Stimulated activated naive CD8-positive, alpha-beta T cell treated with anti-CD3 and anti-CD28 coated beads, Interleukin-15, amount 100 ng/mL, for 72 hours (primary cell): Measurements from ENCODE around the gene SNRK.

Experiments used
- ATAC-seq: fragments of 150-1000 bp; cut with Tn5 transposase; 2 replicates; pipeline ENCODE4 v1.10.0; 2021; ENCODE audit warnings: mild to moderate bottlenecking, moderate library complexity
- DNase-seq, 2 donors: peaks; one replicate each; pipeline ENCODE4 v3.0.0; 2021 to 2022
- H3K27ac Mint-ChIP-seq, 2 donors: one replicate each; pipeline ENCODE4 v1.8.0; 2022; ENCODE audit warnings: mild to moderate bottlenecking in 2 of 2, mixed read lengths in 2 of 2, moderate library complexity in 2 of 2
- H3K27me3 Mint-ChIP-seq: one replicate; pipeline ENCODE4 v1.8.0; 2022; ENCODE audit warnings: mixed read lengths
- H3K4me1 Mint-ChIP-seq: one replicate; pipeline ENCODE4 v1.8.0; 2022; ENCODE audit warnings: mild to moderate bottlenecking, mixed read lengths
- H3K4me3 Mint-ChIP-seq, 2 donors: one replicate each; pipeline ENCODE4 v1.8.0; 2022; ENCODE audit warnings: mild to moderate bottlenecking in 2 of 2, mixed read lengths in 2 of 2, moderate library complexity in 1 of 2
- H3K9me3 Mint-ChIP-seq, 2 donors: one replicate each; pipeline ENCODE4 v1.8.0; 2022; ENCODE audit warnings: mixed read lengths in 2 of 2

SNRK gene

DNA sequence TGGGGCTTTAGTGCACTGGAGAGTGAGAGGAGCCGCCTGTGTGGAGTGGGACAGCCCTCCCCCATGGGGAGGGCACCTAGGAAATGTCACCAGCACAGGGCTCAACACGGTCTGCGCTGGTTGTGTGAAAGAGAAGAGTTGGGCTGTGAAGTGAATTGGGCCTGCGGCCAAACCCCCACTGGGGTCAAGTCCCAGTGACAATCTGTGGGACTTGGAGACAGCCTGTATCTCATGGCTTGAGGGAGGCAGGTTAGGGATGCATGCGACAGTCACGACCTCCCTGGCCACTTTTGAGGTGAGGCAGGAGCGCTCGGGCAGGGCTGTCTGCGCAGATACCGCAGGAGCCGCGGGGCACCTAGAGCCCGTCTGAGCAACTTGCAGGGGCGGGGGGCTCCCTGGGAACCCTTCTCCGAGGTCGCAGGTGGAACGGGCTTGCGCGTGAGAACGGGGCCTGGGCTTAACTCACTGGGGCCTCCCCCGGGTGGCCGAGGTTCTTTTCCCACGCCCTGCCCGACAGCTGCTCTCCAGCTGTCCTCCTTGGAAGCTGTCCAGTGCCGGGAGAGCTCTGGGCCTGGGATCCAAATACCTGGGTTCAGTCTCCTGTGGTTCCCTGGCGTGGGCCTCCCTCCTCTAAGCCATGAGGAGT is 77.4 kb downstream of the SNRK start:
- DNase-seq, result no peak
- Mint-ChIP-seq H3K4me3 (no peak overlapping the region), H3K9me3 (no peaks in the 10 kb centered on the region), H3K27ac (no peak overlapping the region), H3K4me1 (no peaks in the 10 kb centered on the region), H3K27me3 (no peaks in the 10 kb centered on the region)
- ATAC-seq, result no peak

DNA sequence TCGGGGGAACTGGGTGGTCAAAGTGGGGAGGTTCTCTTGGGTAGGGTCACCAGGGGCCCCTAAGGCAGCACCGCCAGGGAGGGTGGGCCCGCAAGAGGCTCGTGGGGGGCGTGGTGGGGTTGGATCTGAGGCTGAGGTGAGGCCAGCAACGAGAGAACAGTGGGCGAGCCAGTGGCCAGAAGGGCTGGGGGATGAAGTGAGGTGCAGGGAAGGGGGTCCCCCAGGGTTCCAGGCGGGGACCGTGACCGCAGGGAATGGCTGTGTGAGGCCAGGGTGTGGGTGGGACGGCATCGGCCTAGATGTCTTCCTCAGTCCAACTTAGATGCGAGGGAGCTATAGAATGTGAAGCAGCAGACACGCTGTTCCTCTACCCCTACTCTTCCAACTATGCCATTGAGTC is 78.2 kb downstream of the SNRK start:
- Mint-ChIP-seq H3K4me1 (peaks cover 2% of the 10 kb centered on the region), H3K9me3 (no peaks in the 10 kb centered on the region), H3K4me3 (no peak overlapping the region), H3K27ac (no peak overlapping the region), H3K27me3 (no peaks in the 10 kb centered on the region)
- DNase-seq, result no peak
- ATAC-seq, result peak; percentile 32

DNA sequence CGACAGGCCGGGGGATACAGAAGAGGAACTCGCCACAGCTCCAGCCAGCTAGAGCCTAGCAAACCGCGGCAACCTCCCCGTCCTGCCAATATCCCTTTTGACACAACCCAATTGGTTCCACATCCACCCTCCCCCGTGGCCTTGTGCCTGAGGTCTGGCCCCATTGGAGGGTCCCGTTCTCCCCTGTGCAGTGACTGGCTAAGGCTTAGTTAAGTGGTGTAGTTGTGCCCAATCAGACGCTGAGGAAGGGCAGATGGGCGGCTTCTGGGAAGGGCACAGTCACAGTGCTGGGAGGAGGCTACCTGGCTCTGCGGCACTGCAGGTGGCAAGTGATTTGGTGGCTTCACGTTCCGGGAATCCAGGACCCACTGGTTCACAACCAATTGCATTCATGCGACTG is 78.6 kb downstream of the SNRK start:
- Mint-ChIP-seq H3K9me3 (no peaks in the 10 kb centered on the region), H3K4me1 (peaks cover 6% of the 10 kb centered on the region), H3K27me3 (no peaks in the 10 kb centered on the region), H3K27ac (no peak overlapping the region), H3K4me3 (no peak overlapping the region)
- ATAC-seq (no peak), DNase-seq (no peak)

DNA sequence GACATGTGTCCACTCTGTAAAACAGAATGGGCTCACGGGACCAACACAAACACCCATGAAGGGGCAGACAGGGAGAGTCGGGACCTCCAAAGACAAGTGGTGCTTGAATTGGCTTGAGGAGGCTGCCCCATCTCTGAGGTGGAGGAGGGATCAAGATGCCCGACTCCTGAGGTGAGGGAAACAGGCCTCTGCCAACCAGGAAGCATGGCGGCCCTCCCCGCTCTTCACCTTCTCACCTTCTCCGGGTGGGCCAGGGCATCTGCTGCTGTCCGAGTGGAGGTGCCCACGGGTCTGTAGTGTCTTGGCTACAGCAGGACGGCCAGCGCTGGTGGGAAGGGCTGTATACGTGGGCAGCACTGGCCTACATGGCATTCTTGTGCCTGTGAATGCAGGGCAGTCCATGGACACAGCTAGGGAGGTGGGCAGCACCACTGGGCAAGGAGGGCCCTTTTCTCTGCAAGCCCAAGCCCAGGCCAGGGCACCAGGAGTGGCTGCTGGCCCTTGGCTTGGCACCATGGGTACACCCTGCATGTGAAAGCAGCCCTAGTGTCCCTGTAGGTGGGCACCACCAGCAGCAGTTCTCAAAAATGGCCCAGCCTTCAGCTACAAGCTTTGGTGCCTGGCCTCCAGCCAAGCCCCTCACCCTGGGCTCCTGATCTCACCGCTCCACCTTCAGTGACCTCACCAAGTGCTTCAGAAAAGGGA is 79.4 kb downstream of the SNRK start:
- Mint-ChIP-seq H3K9me3 (no peaks in the 10 kb centered on the region), H3K27me3 (no peaks in the 10 kb centered on the region), H3K4me1 (peaks cover 7% of the 10 kb centered on the region), H3K27ac (no peak overlapping the region), H3K4me3 (no peak overlapping the region)
- DNase-seq, result no peak
- no peak for ATAC-seq

DNA sequence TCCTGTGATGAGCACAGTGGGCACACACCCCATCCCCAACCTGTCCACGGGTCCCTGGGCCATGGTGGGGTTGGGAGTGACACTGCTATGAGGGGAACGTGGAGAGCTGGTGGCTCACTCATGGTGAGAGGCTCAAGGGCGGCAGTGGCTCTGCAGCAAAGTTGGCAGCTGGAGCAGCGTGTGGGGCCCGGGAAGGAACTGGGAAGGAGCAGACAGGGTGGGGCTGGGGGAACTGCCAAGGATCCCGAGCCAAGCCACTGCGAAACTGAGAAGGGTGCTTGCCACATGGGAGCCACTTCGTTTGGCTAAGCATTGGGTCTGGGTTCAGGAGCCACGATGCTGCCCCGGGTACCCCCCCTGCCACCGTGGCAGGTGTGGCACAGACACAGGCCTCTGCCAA is 80.1 kb downstream of the SNRK start:
- H3K9me3 Mint-ChIP-seq, result no peaks in the 10 kb centered on the region
- DNase-seq, result no peak
- no peak for ATAC-seq
- no peak overlapping the region for H3K27ac Mint-ChIP-seq
- peaks cover 14% of the 10 kb centered on the region for H3K4me1 Mint-ChIP-seq
- H3K4me3 Mint-ChIP-seq, result no peak overlapping the region
- H3K27me3 Mint-ChIP-seq, result no peaks in the 10 kb centered on the region

DNA sequence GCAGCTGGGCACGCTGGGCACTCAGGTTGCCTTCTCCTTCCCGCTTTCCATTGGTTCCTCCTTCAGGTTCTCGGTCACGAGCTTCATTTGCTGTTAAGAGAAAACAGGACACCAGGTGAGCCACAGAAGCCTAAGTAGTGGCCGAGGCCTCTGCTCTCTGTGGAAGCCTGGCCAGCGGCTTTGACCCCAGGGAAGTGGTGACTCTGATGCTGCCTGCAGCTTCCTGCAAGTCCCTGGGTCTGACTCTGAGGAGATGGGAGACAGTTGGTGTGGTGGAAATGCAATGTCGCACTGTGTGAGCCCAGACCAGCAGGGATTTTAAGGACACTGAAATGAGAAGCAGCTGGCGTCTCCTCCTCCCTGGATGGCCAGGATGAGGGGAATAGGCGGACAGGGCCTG is 80.5 kb downstream of the SNRK start:
- no peak for ATAC-seq
- no peaks in the 10 kb centered on the region for H3K27me3 Mint-ChIP-seq

DNA sequence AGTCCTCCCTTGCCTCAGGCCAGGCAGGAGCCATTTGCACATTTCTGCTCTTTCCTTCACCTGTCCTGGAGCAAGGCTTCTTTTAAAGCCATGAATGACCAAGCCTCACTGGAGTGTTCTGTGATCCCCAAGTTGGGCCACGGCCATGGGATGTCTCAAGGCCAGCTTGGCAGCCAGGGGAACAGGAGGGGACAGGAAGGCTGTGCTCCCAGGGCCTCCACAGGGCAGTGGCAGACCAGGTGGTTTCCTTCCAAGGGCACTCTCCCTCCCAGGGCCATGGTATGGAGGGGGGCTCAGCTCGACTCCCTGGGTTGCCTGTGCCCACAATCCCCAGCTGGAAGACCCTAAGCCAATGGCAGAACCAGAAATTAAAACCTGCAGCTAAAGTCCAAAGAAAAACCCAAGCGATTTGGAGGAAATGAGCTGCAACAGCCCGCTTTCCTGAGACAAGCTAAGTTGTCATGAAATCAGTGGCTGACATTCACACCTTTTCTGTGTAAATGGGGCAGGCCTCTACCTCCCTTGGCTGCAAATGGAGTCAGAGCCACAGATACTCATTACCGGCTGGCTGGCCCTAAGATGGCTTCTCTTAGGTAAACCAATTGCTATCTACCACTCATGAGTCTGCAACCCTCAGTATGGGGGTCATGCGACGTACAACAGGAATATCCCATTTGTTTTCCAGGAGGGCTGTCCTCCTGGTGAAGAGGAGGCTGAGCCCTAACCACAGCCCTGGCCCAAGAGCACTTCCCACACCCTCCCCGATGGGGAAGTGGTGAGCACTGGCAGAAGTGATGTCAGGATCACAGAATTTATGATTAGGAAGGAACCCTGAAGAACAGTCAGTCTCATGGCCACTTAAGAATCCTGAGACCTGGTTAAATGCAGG is 83.3 kb downstream of the SNRK start:
- Mint-ChIP-seq H3K9me3 (no peaks in the 10 kb centered on the region), H3K4me3 (no peak overlapping the region), H3K4me1 (peaks cover 31% of the 10 kb centered on the region), H3K27ac (no peak overlapping the region), H3K27me3 (no peaks in the 10 kb centered on the region)
- ATAC-seq, result no peak
- DNase-seq, result no peak

More for the DNA sequence above, 80.5 kb downstream of the SNRK start:
- no peak for DNase-seq
- H3K27ac Mint-ChIP-seq, result no peak overlapping the region
- H3K4me1 Mint-ChIP-seq, result peaks cover 16% of the 10 kb centered on the region
- no peaks in the 10 kb centered on the region for H3K9me3 Mint-ChIP-seq
- H3K4me3 Mint-ChIP-seq, result no peak overlapping the region

DNA sequence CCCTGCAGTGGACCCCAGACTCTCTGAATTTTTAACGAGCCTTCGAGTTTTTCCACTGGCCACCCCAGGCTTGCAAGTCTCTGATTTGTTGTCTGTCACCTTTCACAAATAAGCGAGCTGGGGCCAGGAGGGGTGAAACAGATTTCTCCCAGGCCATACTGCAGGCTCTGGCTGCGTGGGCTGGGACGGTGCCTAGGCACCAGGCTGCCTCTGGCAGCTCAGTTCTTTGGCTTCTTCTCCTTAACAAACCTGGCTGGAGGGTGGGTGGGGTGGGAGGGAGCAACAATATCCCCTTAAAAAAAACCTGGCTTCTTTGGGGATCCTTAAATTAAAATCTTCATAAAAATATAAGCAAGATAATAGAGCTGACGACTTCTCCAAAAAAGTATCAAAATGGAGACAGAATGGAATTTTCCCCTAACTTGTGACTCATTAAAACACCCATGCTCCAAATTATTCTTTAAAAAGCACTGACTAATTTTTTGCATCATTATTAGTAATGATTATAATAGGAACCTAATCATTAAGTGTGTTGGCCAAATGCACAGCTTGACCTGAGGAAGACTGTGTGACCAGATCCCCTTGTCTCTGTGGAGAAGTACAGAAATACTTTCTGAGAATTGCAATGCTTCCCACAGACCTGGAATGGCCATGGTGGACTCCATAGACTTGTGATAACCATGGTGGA is 84.1 kb downstream of the SNRK start:
- ATAC-seq (no peak), DNase-seq (no peak)
- no peaks in the 10 kb centered on the region for H3K9me3 Mint-ChIP-seq
- no peaks in the 10 kb centered on the region for H3K27me3 Mint-ChIP-seq
- no peak overlapping the region for H3K27ac Mint-ChIP-seq
- no peak overlapping the region for H3K4me3 Mint-ChIP-seq
- H3K4me1 Mint-ChIP-seq, result peaks cover 31% of the 10 kb centered on the region

DNA sequence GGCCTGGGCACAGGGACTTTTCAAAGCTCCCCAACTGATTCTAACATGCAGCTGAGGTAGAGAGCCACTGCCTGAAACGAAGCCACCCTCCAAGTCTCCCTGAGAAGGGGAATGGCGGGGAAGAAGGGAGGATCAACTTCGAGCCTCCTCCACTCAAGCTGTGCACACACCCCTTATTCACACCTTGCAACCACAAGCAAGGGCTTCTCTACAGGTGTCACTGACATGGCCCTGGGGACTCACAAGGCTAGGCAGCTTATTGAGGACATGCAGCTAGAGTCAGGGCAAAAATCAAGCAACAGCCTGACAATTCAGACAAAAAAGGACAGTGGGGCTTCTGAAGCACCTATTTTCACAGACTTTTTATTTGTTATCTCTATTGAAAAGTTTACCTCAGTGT is 85.2 kb downstream of the SNRK start:
- DNase-seq (no peak), ATAC-seq (no peak)
- H3K27ac Mint-ChIP-seq, result no peak overlapping the region
- no peak overlapping the region for H3K4me3 Mint-ChIP-seq
- no peaks in the 10 kb centered on the region for H3K27me3 Mint-ChIP-seq
- H3K4me1 Mint-ChIP-seq, result peaks cover 31% of the 10 kb centered on the region
- H3K9me3 Mint-ChIP-seq, result no peaks in the 10 kb centered on the region

DNA sequence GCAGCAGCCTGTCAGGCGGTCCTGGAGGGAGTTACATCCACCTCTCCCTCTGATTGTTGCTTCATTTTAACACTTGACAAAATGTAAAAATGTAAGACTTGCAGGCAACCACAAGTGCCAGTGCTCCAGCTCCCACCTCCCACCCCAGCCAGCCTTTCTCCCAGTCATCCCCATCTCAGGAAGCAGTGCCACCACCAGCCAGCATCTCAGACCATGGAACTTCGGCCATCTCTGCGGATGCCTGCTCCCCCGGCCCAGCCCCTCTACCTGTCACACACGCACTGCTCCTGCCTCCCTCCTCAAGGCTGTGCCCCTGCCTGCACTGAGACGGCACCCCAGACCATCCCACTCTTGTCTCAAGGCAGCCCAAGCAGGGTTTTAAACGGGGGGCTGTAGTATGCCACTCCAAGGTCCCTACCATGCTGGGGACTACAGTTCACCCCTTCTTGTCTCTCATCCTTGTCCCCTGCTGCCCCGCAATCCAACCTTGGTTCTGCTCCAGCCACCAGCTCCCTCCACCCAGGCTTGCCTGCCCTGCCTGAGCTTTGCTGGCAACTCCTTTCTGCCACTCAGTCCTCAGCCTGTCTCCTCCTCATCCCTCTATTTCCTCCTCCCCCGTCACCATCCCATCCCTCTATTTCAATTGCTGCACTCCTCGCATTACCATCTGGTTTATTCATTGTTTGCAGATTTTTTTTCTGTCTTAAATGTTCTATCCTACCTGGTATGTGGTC is 85.8 kb downstream of the SNRK start:
- Mint-ChIP-seq H3K4me3 (no peak overlapping the region), H3K27me3 (no peaks in the 10 kb centered on the region), H3K4me1 (peaks cover 31% of the 10 kb centered on the region), H3K9me3 (no peaks in the 10 kb centered on the region), H3K27ac (peak overlapping the region; percentile 5 to 67)
- no peak for DNase-seq
- ATAC-seq, result no peak

DNA sequence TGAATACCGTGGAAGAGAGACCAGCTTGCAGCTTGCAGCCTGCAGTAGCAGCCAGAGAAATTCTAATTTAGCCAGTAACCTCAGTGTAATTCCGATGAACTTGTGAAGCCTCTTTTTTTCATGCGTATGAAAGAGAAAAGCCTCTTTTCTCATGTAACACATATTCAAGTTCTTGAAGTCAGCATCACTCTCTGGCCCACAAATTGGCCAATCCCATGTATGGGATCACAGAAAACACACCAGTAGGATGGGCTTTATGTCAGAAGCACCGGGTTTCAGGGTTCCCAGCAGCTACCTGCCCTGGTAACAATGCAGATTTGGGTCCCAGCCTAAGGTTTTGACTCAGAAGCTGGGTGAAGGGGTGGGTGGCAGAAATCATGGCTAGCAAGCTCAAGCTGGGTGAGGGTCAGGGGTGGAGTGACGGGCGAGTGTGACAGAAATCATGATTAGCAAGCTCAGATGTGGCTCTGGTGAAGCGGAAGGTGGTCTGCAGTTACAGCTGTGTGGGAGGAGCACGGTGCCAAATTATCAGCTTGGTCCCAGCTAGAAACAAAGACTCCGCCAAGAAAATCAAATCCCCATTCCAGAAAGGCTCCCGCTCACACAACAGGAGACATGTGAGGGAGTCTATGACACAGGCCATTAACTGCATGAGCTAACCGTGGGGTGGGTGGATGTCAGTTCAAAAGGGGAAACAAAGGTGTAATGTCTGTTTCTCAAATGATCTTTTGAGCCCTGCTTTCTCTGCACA is 86.6 kb downstream of the SNRK start:
- peak overlapping the region; percentile 5 to 20 for H3K27ac Mint-ChIP-seq
- DNase-seq (no peak), ATAC-seq (no peak)
- no peaks in the 10 kb centered on the region for H3K9me3 Mint-ChIP-seq
- no peaks in the 10 kb centered on the region for H3K27me3 Mint-ChIP-seq
- H3K4me1 Mint-ChIP-seq, result peaks cover 38% of the 10 kb centered on the region
- H3K4me3 Mint-ChIP-seq, result no peak overlapping the region

DNA sequence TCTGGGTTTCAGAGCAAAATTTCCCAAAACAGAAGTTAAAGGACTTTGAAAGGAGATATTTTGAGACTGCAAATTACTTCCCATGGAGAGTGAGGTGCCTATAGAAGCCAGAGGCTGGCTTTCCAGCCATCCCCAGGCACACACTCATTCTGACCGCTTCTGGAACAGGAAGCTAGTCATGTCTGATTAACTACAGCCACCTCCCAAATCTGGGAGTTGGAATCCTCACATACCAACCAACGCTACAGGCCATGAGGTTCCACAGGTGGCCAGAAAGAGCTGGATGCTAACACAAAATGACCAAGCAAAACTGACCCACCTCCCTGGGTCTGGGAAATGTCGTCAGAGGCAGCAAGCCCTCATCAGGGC is 87.2 kb downstream of the SNRK start:
- no peak overlapping the region for H3K27ac Mint-ChIP-seq
- H3K9me3 Mint-ChIP-seq, result no peaks in the 10 kb centered on the region
- H3K27me3 Mint-ChIP-seq, result no peaks in the 10 kb centered on the region
- H3K4me1 Mint-ChIP-seq, result peaks cover 42% of the 10 kb centered on the region
- ATAC-seq (no peak), DNase-seq (no peak)
- H3K4me3 Mint-ChIP-seq, result no peak overlapping the region

DNA sequence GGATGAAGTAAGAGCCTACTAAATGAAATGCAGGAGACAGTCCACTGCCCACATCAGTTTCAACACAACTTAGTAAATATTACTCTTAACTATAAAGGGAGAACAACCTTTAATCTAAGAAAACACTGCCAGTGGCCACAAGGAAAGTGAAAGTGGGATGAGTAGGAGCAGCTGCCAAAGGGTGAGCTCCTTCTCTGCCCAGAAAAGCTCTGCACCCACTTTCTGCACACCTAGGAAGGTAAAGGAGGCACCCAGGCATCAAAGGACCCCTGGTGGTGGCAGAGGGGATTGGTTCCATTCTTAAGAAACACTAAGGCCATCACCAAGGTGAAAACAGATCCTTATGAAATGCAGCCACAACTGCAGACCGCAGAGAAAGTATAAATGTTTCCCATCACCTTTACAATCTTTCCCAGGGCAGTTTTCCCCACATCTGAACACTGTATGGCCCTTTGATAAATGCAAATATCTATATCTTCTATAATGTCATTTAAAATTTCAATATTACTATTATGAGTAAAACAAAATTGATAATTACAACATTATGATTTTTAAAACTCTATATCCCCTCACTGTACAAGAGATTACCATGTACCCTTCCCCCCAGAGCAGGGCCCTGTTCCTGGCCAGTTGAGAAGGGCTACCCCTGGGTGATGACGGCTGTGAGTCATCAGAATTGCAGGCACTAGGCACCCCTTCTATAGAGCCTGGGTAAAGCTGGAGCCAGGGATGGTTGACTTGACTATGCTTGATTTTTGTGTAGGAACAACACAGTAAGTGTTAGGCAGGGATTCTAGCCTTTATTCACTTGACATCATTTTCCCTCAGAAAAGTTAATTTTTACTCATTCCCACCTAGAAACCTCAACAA is 92.0 kb downstream of the SNRK start:
- Mint-ChIP-seq H3K9me3 (peaks cover 0 to 8% of the 10 kb centered on the region in 2 donors), H3K4me1 (peaks cover 24% of the 10 kb centered on the region), H3K27ac (peak overlapping the region in 1 of 2 donors; percentile 77), H3K27me3 (no peaks in the 10 kb centered on the region), H3K4me3 (no peak overlapping the region)
- DNase-seq, result peak; percentile 60 to 66
- ATAC-seq, result peak; percentile 88

DNA sequence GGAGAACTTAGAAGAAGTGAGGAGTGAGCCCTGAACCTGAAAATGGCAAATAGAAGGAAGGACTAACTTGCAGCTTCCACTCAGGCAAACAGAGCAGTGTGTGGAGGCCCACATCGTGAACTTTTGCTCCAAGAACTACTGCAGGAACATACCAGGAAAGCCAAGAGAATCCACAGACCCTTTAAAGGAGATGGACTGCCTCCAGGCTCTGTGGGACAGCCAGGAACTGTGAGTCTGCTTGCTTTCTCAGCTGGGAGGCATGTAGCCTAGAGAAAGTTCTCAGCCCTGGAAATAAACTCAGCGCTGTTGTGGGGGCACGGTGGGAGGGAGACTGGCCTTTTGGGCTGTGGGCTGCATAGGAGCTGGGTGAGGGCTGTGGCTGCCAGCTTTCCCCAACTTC is 93.0 kb downstream of the SNRK start:
- H3K9me3 Mint-ChIP-seq, result peaks cover 0 to 8% of the 10 kb centered on the region in 2 donors
- H3K4me3 Mint-ChIP-seq, result no peak overlapping the region
- H3K27ac Mint-ChIP-seq, result no peak overlapping the region
- ATAC-seq (no peak), DNase-seq (no peak)
- no peaks in the 10 kb centered on the region for H3K27me3 Mint-ChIP-seq
- H3K4me1 Mint-ChIP-seq, result peaks cover 17% of the 10 kb centered on the region
